ENCODE measurements around the gene GNAI2. TPM values are rescaled to one million over a fixed set of nuclear protein-coding genes. Genes with fewer than 3 reads are reported as not detected.
"Not testable (repeated sequence)": the region's sequence is repeated elsewhere in the genome, so short reads cannot be mapped to it uniquely, and the experiment has no call there.

GNAI2 gene
- total RNA-seq, 4 donors from 2014 or later, result 69.6 to 322 (median 74.8) TPM

- Histone ChIP-seq H3K4me3 (no peak overlapping the region), H3K27ac (peak overlapping the region; percentile 94 to 97 (median 96)), H3K9me3 (no peaks in the 10 kb centered on the region), H3K36me3 (peaks cover 0 to 12% (median under 1%) of the 10 kb centered on the region in 4 donors), H3K4me1 (peaks cover 28 to 54% (median 37%) of the 10 kb centered on the region in 4 donors), H3K27me3 (no peaks in the 10 kb centered on the region)
- TF ChIP-seq EP300 (IDR thresholded peaks at IDR 0.05; ENCODE audit: low read depth), result no peak
- TF ChIP-seq POLR2AphosphoS5 (IDR thresholded peaks at IDR 0.05), result no peak
- TF ChIP-seq POLR2A (IDR thresholded peaks at IDR 0.05), result no peak
- TF ChIP-seq CTCF (IDR thresholded peaks at IDR 0.05), result no peak
- no peak for DNase-seq
- in situ Hi-C loops (cut with MboI; ENCODE audit: low pct_ligation_motif_present in 1 of 4, low pct_unique_long_range_greater_than_20kb in 1 of 4, low sequenced_read_pairs in 3 of 4) (no loop called here), intact Hi-C loops (cut with DNase I; ENCODE audit: low total_unique reads) (loop anchor here (5.0 kb wide), 1 partner anchor 34 kb away; no protein-coding TSS in a partner anchor)
- WGBS, 2 donors (ENCODE audit: low coverage in 1 of 2), result 44% methylated on average over 2 of the region's 2 CpGs; no CpG with 5 or more reads in 1 of the 2 donors
These were observed 25.5 kb downstream of the GNAI2 start for GRCh38 chr3:50261505-50261904.

- H3K9me3 ChIP-seq; H3K27me3 ChIP-seq; H3K4me3 ChIP-seq; in situ Hi-C loops (cut with MboI; ENCODE audit: low pct_ligation_motif_present in 1 of 4, low pct_unique_long_range_greater_than_20kb in 1 of 4, low sequenced_read_pairs in 3 of 4); H3K36me3 ChIP-seq; DNase-seq: not testable (repeated sequence)
- intact Hi-C loops (cut with DNase I; ENCODE audit: low total_unique reads), result loop anchor here (5.0 kb wide), 1 partner anchor 35 kb away; no protein-coding TSS in a partner anchor
- Histone ChIP-seq H3K4me1 (peaks cover 35 to 60% (median 43%) of the 10 kb centered on the region in 4 donors), H3K27ac (peak overlapping the region; percentile 94 to 97 (median 96))
- 95 to 100% methylated on average over 2 to 4 of the region's 4 CpGs for WGBS, 2 donors (ENCODE audit: low coverage in 1 of 2)
These were observed 26.2 kb downstream of the GNAI2 start for GRCh38 chr3:50262200-50262599.

- Histone ChIP-seq H3K27ac (peak overlapping the region in 3 of 4 donors; percentile 15 to 96 (median 85)), H3K36me3 (peaks cover 0 to 2% (median 0%) of the 10 kb centered on the region in 4 donors), H3K27me3 (no peaks in the 10 kb centered on the region), H3K4me3 (no peak overlapping the region), H3K9me3 (no peaks in the 10 kb centered on the region), H3K4me1 (peaks cover 41 to 66% (median 47%) of the 10 kb centered on the region in 4 donors)
- in situ Hi-C loops (cut with MboI; ENCODE audit: low pct_ligation_motif_present in 1 of 4, low pct_unique_long_range_greater_than_20kb in 1 of 4, low sequenced_read_pairs in 3 of 4), result no loop called here
- intact Hi-C loops (cut with DNase I; ENCODE audit: low total_unique reads), result loop anchor here (5.0 kb wide), 1 partner anchor 35 kb away; no protein-coding TSS in a partner anchor
- TF ChIP-seq CTCF (IDR thresholded peaks at IDR 0.05) (no peak), POLR2A (IDR thresholded peaks at IDR 0.05) (no peak), EP300 (IDR thresholded peaks at IDR 0.05; ENCODE audit: low read depth) (no peak), POLR2AphosphoS5 (IDR thresholded peaks at IDR 0.05) (no peak)
- no peak for DNase-seq
- WGBS, 2 donors (ENCODE audit: low coverage in 1 of 2), result 91% methylated on average over 7 of the region's 7 CpGs; no CpG with 5 or more reads in 1 of the 2 donors
These were observed 26.8 kb downstream of the GNAI2 start for GRCh38 chr3:50262778-50263177.

DNA sequence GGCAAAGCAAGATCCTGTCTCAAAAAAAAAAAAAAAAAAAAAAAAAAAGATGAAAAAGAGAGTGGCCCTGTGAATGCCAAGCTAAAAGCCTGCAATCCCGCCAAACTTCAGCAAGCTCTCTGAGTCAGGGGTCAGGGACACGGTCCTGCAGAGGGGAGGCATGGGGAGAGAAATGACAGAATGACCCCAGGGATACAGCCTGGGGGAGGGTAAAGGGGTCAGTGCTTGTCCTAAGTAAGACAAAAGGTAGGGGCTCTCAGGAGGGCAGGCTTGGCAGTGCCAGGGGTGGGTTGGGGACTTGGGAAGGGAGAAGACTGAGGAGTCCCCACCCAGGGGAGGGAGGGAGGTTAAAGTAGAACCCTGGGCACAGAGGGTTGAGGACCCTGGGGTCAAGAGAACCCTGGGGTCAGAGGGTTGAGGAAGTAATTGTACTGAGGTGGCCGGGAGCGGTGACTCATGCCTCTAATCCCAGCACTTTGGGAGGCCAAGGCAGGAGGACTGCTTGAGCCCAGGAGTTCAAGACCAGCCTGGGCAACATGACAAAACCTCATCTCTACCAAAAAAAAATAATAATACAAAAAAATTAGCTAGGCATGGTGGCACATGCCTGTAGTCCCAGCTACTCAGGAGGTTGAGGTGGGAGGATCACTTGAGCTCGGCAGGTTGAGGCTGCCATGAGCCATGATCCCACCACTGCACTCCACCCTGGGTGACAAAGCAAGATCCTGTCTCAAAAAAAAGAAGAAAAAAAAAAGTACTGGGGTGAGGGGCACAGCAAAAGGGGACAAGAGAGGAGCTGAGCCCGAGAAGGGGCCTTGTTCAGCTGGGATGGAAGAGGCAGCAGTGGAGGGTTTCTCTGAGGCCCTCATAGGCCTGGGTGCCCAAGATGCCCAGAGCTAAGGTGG is 27.7 kb downstream of the GNAI2 start:
- peak overlapping the region; percentile 85 to 96 (median 88) for H3K27ac ChIP-seq
- no peaks in the 10 kb centered on the region for H3K36me3 ChIP-seq
- H3K4me1 ChIP-seq, result peaks cover 50 to 76% (median 56%) of the 10 kb centered on the region in 4 donors
- WGBS, 2 donors (ENCODE audit: low coverage in 1 of 2), result 61 to 62% methylated on average over 4 to 6 of the region's 6 CpGs
- no peaks in the 10 kb centered on the region for H3K27me3 ChIP-seq
- TF ChIP-seq POLR2AphosphoS5 (IDR thresholded peaks at IDR 0.05) (no peak), POLR2A (IDR thresholded peaks at IDR 0.05) (no peak), EP300 (IDR thresholded peaks at IDR 0.05; ENCODE audit: low read depth) (no peak), CTCF (IDR thresholded peaks at IDR 0.05) (no peak)
- in situ Hi-C loops (cut with MboI; ENCODE audit: low pct_ligation_motif_present in 1 of 4, low pct_unique_long_range_greater_than_20kb in 1 of 4, low sequenced_read_pairs in 3 of 4), result no loop called here
- intact Hi-C loops (cut with DNase I; ENCODE audit: low total_unique reads), result loop anchor here (5.0 kb wide), 1 partner anchor 36 kb away; no protein-coding TSS in a partner anchor
- no peak for DNase-seq
- H3K9me3 ChIP-seq, result no peaks in the 10 kb centered on the region
- H3K4me3 ChIP-seq, result no peak overlapping the region

Measured in transverse colon (tissue), 4 donors.